ENCODE data around the gene PRICKLE2.

PRICKLE2 gene, protein sequence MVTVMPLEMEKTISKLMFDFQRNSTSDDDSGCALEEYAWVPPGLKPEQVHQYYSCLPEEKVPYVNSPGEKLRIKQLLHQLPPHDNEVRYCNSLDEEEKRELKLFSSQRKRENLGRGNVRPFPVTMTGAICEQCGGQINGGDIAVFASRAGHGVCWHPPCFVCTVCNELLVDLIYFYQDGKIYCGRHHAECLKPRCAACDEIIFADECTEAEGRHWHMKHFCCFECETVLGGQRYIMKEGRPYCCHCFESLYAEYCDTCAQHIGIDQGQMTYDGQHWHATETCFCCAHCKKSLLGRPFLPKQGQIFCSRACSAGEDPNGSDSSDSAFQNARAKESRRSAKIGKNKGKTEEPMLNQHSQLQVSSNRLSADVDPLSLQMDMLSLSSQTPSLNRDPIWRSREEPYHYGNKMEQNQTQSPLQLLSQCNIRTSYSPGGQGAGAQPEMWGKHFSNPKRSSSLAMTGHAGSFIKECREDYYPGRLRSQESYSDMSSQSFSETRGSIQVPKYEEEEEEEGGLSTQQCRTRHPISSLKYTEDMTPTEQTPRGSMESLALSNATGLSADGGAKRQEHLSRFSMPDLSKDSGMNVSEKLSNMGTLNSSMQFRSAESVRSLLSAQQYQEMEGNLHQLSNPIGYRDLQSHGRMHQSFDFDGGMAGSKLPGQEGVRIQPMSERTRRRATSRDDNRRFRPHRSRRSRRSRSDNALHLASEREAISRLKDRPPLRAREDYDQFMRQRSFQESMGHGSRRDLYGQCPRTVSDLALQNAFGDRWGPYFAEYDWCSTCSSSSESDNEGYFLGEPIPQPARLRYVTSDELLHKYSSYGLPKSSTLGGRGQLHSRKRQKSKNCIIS

DNA sequence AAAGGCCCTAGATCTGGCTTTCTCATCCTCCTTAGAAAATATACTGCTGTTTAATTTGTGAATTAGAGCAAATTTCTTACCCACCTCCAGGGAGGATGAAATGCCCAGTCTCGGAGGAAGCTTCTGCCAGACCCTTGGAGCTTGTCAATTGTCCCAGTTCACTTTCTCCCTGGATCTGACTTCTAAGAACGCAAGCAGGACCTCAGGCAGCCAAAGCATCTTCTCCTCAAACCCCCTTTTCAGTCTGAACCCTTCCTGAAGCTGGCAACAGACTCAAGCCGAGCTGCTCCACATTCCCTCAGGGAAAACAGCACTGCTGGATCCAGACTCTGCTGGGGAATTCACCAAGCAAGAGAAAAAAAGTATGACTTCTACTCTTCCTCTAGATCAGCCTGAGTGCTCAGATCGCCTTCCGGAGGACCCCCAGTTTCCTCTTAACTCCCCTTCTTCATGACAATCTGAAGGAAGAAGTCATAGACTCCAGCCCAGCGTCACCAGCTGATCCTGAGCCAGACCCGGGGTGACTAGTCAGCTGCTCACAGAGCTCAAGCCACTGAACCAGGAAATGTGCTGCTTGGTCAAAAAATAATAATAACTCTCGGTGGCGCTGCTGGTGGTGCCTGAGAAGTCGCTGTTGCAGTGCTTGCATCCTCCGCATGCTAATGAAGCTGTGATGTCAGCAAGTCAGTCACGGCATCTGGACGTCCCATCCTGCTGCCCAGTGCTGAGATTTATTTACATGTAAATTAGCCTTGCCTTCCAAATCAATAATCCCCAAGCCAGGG lies at the start of gene PRICKLE2:
TSS of gene PRICKLE2 (minus strand) at position 641 of the 785 bp plus-strand sequence. CDS start 26,539 bp downstream, outside the sequence.
- DNase-seq = no peak

DNA sequence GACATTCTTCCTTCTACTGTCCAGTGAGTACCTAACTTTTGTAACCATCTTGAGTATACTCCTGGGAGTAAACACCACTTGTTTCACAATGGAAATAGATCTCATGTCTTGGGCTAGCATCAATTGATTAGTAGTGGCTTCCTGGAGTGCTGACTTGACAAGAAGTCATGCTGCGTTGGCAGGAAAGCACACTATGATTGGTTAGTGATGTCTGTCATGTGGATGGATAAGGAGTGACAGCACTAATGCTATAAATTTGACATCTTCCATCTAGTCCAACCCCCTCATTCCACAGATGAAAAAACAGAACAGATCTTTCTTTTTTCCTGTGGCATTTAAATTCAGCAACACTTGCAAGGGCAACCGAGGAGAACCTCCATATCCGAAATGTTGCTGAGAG lies 47.6 kb upstream of the PRICKLE2 start:
- no peak for DNase-seq

DNA sequence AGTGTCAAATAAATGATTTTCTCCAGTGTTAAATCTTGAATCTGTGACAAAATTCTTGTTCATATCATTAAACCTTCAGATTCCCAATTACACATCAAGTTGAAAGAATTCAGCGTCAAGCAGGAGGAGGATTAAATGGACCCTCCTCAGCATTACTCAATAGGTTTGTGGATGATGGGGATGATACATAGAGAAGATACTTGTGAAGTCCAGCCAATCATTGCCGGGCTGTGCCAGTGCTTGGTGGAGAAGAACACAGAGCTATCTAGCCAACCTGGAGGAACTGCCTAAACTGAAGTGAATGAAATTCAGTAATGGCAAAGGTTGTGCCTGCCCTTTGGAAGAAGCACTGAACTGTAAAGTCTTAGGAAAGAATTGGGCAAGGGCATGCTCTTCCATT lies 47.0 kb upstream of the PRICKLE2 start:
- no peak for DNase-seq

DNA sequence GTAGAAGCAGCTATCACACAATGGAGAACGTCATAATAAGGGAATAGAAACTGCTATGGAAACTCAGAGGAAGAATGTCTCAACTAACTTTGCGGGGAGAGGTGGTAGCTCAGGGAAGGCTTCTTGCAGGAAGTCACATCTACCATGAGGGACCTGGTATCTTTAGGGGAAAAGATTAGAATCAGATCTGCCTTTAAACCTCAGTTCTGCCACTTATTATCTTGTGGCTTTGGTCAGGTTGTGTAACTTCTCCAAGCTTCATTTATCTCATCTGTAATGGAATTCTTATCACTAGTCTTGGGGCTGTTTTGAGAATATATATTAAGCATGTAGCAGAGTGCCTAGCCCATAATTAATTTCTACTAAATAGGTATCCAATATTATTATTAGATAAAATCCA lies 46.4 kb upstream of the PRICKLE2 start:
- DNase-seq = no peak

DNA sequence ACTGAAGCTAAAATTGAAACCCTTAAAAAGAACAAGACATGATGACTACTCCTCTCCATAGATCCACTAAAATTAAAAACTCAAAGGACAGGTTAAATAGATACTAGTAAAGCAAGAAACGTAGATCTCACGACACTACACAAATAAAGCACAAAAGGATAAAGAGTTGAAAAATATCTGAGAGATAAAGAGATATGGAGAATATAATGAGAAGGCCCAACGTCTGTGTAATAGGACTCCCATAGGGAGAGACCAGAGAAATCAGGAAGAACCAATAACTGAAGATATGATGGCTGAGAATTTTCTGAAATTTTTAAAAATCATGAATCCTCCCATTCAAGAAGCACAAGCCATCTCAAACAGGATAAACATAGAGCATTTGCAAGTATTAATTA lies 45.6 kb upstream of the PRICKLE2 start:
- DNase-seq = no peak

DNA sequence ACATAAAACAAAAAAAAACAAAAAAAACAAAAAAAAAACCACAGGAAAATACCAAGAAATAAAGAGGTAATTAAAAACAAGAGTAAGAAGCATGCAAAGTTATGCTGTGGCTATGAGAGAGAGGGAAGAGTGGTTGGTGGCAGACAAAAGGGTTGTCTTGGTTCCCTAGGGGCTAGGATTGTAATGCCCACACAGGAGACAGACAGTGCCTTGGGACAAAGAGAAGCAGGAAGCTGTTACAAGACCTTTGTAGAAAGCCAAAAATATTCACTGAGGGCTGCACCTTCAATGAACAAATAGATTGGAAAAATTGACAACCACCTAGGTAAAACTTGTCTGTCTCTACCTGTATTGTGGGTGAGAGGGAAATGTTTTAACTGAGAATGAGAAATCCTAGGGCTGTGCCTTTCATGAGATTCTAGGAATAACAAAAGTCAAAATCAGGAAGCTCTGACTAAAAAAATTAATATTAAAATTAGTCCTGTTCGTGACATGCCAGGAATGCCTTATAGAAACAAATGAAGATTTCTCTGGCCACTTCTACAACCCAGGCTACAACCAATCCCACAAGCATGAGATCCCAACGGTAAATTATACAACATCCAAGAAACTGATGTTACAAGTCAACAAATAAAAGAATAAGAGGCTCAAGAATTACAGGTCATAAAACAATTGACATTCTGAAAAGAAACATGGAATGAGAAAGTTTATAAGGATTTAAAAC lies 45.0 kb upstream of the PRICKLE2 start:
- no peak for DNase-seq

DNA sequence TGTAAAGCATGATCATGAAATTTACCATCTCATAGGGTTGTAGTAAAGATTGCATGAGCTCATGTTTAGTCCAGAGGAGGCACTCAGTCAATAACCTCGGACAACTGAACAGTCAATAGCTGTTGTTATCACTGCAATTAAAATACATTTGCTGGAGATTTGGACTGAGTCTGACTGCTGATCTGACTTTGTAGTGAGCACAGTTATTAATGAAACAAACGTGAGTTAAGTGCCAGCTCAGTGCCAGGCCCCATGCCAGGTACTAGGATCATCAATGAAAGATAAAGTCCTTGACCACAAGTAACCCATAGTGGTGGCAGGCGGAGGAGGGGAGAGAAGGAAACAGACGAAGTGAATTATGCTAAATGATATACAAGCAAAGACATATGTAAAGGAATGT lies 43.7 kb upstream of the PRICKLE2 start:
- DNase-seq = no peak

DNA sequence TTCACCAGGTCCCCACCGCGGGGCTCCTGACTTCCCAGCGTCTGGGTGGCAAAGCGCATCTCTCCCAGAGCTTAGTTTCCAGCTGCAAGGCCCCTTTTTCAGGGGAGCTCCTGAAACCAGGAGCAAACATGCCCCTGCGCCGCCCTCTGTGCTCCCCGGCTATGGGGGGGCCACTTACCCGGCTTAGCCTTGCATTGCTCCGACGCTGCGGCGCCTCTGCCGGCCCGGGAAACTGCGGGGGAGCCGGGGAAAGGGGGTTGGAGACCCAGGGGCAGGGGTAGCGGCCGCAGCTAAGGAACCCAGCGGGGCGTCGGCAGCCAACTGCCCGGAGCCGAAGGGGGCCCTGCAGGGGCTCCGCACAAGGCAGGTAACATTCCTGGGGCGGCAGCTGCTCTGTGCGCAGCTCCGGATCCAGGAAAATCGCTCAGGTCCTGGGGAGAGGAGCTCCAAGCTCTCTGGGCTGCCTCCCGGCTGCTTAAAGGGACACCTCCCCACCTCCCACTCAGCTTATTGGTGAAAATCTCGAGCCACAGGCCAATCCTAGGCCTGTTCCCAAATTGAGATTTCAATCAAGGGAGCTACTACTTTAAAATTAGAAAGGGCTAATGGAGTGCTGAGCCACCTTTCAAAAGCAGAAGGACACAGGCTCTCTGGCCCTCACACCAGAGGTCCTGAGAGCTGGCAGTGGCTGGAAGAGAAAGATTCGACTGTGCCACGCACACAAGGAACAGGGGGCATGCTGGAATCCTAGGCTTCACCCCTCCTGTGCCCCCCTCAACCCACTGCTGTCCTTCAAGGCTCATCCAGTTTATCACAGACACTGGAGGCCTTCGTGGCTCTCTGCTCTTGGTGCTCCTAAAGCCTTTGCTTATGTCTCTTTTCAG lies 42.7 kb upstream of the PRICKLE2 start:
- DNase-seq = no peak

DNA sequence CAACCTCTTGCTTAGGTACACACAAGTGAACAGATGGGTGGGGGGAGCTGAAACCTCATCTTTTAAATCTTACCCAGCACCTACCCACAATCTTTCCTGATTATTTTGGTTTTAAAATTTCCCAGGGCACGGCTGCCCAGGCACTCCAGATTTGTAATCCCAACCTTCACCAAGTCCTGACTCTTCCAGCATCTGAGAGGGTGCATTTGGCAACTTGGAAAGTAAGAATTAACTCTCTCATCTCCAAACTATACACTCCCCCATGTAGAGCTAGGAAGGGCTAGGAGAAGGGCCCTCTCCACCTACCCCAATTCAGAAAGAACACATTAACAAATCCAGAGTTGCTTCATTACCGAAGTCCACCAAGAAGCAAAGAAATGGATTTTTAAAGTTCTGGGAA lies 41.7 kb upstream of the PRICKLE2 start:
- no peak for DNase-seq

DNA sequence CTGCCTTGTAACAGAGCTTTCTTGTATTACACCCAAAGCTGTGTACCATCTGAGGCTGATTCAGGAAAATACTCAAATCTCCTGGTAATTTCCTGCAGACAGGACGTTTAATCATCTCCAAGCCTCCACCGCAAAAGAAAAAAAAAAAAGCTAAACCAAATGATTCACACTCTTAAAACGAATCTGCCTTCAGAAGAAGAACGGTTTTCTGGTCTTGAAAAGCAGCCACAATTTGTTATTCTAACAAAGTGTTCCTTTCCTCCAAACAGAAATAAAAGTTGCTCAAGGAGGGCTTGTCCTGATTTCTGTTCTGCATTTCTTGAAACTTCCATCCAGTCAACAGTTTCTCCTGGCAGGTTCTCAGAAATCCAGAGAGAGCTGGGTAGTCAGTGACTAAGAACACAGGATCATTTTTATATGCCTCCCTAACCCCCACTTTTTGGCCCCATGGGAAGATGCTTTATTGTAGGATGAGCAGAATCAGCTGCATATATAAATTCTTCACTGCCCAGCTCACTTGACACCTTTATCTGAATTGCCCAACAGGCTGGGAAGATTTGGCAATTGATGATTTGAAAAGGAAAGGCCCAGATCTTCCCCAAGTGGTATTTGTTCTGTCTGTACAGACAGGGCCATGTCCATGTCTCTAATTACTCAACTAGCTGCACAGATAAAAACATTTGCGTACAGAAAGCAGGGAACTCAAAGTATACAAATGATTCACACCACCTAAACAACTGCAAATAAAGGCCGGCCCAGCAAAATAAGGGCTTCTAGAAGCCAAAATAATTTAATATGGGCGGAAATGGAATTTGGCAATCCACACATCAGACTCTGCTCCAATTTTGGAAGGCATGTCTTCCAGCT lies 41.0 kb upstream of the PRICKLE2 start:
- no peak for DNase-seq

DNA sequence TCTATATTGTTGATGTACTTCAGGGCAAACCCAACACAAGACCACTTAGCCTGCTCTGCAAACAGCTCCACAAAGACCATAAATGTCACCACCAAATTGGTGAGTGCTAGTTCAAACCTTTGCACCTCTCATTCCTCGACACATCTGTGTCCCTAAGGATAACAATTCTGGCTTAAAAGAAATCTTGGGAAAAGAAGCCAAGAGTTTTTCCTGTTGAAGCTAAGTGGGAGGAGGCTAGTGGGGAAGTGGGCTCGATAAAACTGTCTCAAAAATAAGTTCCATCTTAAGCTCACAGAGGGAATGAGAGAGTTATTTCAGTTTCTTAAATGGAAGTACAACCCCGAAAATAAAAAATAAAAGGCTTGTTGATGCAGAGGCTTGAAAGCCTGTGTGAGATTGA lies 40.4 kb upstream of the PRICKLE2 start:
- DNase-seq = no peak

DNA sequence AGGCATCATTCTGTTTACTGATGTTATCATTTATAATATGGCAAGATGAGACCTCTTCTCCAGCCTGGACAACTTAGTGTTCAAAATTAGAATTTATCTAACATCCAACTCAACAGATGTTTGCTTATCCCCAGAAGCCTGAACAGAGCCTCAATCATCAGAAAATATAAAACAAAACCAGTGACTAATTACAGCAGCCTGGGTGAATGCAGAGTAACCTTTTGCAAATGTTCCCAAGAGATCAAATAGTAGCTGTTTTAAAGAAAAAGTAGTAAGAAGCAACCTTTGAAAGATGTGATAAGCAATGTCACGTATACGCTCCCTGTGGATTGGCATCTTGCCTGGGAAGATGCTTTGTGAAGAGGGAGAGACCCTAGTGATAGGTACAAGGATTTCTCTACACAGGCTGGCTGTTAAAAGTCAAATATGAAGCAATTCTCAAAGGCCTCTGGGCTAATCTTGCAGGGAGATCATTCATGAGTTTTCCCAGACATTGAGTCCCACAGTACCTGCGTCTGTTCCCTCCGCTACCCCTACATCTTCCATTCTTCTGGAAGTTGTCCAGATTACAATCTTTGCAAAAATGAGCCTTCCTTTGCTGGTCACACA lies 39.3 kb upstream of the PRICKLE2 start:
- no peak for DNase-seq

DNA sequence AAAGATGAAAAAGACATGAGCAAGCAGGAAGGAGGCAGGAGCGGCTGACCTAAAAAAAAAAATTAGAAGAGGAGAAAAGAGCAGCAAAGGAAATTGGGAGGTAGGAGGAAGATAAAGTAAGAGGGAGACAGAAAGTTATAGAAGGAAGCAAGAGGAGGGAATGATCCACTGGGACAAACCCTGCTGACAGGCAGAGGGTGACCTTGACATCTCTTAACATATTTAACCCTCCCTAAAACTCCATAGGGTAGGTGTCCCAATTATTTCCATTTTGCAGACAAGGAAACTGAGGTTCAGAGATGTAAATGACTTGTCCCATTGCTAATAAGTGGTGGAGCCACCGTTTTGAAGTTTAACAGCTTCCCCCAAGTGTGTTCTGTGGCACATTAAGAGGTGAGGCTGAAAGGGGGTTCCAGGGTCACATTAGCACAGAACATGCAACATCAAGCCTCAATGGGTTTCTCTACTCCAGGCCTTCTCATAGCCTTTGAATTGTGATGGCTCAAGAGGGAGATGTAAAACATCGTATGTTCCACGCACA lies 37.4 kb upstream of the PRICKLE2 start:
- DNase-seq = no peak

DNA sequence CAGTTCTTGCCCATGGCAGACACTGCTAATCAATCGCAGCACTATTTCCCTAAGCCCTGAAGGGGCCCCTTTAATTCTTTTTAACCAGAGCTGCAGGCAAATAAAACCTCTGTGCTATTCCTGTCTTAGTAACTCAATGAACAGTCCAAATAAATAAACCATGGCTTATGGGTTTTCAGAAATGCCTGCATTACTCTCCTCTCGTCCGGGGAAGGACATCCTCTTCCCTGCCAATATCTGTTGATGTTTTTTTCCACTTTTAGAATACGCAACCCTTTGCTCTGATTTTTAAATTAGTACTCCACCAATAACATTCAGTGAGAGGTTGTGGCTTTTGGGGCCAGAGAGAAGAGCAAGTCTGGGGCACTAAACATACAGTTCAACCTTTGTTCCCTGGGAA lies 35.2 kb upstream of the PRICKLE2 start:
- DNase-seq = no peak

DNA sequence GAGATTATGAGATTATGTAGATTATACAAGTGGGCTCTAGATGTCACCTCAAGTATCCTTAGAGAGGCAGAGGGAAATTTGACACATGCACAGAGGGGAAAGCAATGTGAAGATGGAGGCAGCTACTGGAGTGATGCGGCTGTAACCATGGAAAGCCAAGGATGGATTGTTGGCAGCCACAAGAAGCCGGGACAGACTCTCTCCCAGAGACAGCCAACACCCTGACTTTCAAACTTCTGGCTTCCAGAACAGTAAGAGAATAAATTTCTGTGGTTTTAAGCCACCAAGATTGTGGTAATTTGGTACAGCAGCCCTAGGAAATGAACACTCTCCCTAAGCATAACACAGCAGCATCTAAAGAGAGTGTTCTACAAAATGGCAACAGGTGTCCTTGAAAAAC lies 34.4 kb upstream of the PRICKLE2 start:
- no peak for DNase-seq

DNA sequence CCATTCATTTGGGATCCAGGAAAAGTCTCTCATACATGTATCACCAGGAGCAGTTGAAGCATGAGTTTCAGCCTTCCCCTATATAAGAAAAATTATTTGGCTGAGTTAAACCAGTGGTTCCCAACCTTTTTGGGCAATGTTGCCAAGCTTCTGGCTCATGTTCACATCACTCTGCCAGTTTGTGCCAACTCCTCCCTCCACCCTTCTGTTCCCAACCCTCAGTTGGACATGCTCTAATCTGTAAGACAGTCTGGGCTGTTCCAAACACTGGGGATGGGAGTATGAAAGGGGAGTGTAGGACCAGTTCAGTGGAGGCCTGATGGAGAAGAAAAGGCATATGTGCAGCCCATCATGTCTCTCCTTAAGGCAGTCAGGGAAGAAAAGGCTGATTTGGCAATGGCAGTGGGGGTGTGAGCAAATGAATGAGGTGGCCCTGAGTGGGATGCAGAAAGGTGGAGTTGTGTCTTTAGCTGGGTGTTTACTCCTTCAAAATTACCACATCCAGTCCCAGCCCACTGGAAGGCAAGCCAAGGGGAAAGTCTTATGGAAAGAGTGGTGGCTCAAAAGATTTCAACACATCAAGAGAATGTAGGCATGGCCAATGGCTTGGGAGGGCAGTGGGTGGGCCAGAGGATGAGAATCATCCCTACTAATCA lies 32.0 kb upstream of the PRICKLE2 start:
- no peak for DNase-seq

DNA sequence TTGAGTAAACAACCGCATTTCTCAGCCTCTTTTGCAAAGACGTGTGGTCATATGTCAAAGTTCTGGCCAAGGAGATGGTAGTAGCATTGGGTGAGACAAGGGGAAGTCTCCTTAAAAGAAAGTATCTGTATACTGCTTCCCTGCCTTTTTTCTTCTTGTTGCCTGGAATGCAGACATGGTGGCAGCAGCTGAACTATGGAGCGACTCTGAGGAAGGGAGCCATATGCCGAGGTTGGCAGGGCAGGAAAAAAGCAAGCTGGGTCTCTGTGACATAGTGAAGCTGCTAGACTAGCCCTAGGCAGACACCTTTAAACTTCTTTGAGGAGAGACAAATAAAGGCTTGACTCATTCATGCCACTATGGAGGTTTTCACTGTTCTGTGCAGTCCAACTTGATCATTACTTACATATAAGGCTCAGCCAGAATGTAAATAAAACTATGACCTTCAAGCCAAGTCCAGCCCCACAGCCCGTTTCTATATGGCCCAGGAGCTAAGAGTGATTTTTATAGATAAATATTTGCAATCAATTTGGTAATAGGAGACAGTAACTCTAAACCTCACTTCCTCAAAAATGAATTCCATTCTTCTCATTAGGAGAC lies 30.6 kb upstream of the PRICKLE2 start:
- DNase-seq = no peak

DNA sequence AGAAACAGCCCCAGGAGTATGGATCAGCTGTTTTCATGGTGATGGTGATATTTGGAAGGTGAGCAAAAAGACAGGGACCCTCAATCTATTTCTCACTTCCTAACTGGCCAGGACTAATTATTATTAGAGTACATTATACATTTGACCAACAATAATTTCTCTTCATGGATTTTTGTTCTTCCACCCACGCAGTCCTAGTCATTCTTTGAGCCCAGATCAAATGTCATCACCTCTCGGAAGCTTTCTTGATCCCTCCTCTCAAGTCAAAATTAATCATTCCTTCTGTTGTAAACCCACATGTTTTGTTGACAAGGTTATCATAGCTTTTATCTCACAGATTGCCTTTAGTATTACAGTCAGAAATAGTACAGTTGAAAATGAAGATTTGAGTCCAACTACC lies 29.2 kb upstream of the PRICKLE2 start:
- DNase-seq = no peak

DNA sequence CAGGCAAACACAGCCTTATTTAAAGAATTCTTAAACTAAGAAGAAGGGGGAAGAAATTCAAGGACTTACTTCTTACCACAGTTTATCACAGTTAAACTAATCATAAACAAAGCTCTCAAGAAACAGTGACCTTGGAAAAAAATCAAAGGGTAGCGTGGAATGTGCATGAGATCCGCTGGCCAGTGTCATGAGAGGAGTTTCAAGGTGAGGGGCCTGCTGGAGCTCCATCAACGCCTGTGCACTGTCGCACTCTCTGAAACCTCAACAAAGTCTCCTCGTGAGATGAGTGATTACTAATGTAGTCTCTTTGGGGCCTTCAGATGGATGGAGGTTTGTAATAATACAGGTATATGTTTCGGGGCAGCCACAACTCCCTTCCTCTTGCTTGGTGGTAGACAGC lies 28.4 kb upstream of the PRICKLE2 start:
- no peak for DNase-seq

Measured in NCI-H748 treated with DMSO at 0.1 percent for 48 hours (cell line).